DOHH2 (cell line): Measurements from ENCODE around the gene FMNL2.

ENCODE experiments used
- H3F3A ChIP-seq: fragments of 200-600 bp; sonication (generic), shearing (Covaris generic); 2 replicates; pipeline ENCODE4 v1.6.0; 2016; ENCODE audit warnings: antibody characterized with exemption, mild to moderate bottlenecking; ENCODE audit not compliant: control insufficient read depth, insufficient read depth
- H3K27ac ChIP-seq: fragments of 200-600 bp; sonication (generic); 2 replicates; pipeline ENCODE4 v1.5.1; 2014; ENCODE audit warnings: low read depth, mild to moderate bottlenecking, low read length, moderate library complexity
- H3K27me3 ChIP-seq: fragments of 200-600 bp; sonication (generic); 2 replicates; pipeline ENCODE4 v1.6.1; 2014; ENCODE audit warnings: mild to moderate bottlenecking, low read length, mixed read lengths; ENCODE audit not compliant: control insufficient read depth
- H3K36me3 ChIP-seq: fragments of 200-600 bp; sonication (generic); 2 replicates; pipeline ENCODE4 v1.6.1; 2014; ENCODE audit warnings: mild to moderate bottlenecking, low read length, moderate library complexity, mixed read lengths; ENCODE audit not compliant: control insufficient read depth
- H3K4me1 ChIP-seq: fragments of 200-600 bp; sonication (generic); 2 replicates; pipeline ENCODE4 v1.6.1; 2014; ENCODE audit warnings: mild to moderate bottlenecking, low read length, mixed read lengths; ENCODE audit not compliant: control insufficient read depth
- H3K4me2 ChIP-seq: fragments of 200-600 bp; sonication (generic); 2 replicates; pipeline ENCODE4 v1.6.0; 2014; ENCODE audit warnings: mild to moderate bottlenecking, low read length, moderate library complexity
- H3K4me3 ChIP-seq: fragments of 200-600 bp; sonication (generic); 2 replicates; pipeline ENCODE4 v1.5.1; 2014; ENCODE audit warnings: mild to moderate bottlenecking, low read length, mixed read lengths
- H3K79me2 ChIP-seq: fragments of 200-600 bp; sonication (generic); 2 replicates; pipeline ENCODE4 v1.6.1; 2014; ENCODE audit warnings: mild to moderate bottlenecking, low read length, mixed read lengths; ENCODE audit not compliant: control insufficient read depth
- H3K9me2 ChIP-seq: fragments of 200-600 bp; sonication (generic); replicated peaks from 2 replicates; pipeline ENCODE4 v1.6.1; 2014; ENCODE audit warnings: mild to moderate bottlenecking, low read length, mixed read lengths; ENCODE audit not compliant: control insufficient read depth
- H3K9me3 ChIP-seq: fragments of 200-600 bp; sonication (generic); 2 replicates; pipeline ENCODE4 v1.6.1; 2014; ENCODE audit warnings: antibody characterized with exemption, low read length, mixed read lengths; ENCODE audit not compliant: control insufficient read depth, insufficient read depth
- H4K20me1 ChIP-seq: fragments of 200-600 bp; sonication (generic); 2 replicates; pipeline ENCODE4 v1.6.0; 2014; ENCODE audit warnings: low read depth, mild to moderate bottlenecking, antibody characterized with exemption, low read length, moderate library complexity; ENCODE audit not compliant: control insufficient read depth, insufficient read depth
- EZH2phosphoT487 ChIP-seq: fragments of 200-600 bp; sonication (generic); IDR thresholded peaks from 2 replicates; pipeline ENCODE4 v1.6.1; 2017; ENCODE audit warnings: borderline replicate concordance, mild to moderate bottlenecking, antibody characterized with exemption, low read length, moderate library complexity, mixed read lengths
- TF ChIP-seq, protein P1 (sequence below): fragments of 200-600 bp; sonication (generic); IDR thresholded peaks from one replicate; pipeline ENCODE4 v1.5.1; 2014; ENCODE audit warnings: antibody characterized with exemption, mild to moderate bottlenecking, low read depth, low read length; ENCODE audit not compliant: poor library complexity, severe bottlenecking

FMNL2 gene

DNA sequence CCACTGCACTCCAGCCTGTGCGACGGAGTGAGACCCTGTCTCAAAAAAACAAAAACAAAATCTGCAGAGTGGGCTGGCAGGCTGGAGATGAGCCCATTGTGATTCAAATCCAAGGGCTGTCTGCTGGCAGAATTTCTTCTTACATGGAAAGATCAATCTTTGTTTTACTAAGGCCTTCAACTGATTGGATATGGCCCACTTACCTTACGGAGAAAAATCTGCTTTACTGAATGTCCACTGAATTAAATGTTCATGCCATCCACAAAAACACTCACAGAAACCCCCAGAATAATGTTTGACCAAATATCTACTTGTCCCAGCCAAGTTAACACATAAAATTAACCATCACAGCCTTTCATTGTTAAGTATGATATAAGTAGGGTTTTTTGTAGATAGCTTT is 8.3 kb upstream of the FMNL2 start:
- Histone ChIP-seq H3K4me1 (no peaks in the 10 kb centered on the region), H3K9me2 (no peaks in the 10 kb centered on the region), H3K27me3 (peaks cover 7% of the 10 kb centered on the region; the same call in 1 of the 2 replicates), H3F3A (no peaks in the 10 kb centered on the region), H4K20me1 (no peaks in the 10 kb centered on the region), H3K4me3 (no peak overlapping the region), H3K9me3 (no peaks in the 10 kb centered on the region), H3K36me3 (no peaks in the 10 kb centered on the region), H3K27ac (no peak overlapping the region), H3K4me2 (no peak overlapping the region), H3K79me2 (no peaks in the 10 kb centered on the region)
- TF ChIP-seq, protein P1, sequence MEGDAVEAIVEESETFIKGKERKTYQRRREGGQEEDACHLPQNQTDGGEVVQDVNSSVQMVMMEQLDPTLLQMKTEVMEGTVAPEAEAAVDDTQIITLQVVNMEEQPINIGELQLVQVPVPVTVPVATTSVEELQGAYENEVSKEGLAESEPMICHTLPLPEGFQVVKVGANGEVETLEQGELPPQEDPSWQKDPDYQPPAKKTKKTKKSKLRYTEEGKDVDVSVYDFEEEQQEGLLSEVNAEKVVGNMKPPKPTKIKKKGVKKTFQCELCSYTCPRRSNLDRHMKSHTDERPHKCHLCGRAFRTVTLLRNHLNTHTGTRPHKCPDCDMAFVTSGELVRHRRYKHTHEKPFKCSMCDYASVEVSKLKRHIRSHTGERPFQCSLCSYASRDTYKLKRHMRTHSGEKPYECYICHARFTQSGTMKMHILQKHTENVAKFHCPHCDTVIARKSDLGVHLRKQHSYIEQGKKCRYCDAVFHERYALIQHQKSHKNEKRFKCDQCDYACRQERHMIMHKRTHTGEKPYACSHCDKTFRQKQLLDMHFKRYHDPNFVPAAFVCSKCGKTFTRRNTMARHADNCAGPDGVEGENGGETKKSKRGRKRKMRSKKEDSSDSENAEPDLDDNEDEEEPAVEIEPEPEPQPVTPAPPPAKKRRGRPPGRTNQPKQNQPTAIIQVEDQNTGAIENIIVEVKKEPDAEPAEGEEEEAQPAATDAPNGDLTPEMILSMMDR = no peak
- TF ChIP-seq EZH2phosphoT487 = no peak

DNA sequence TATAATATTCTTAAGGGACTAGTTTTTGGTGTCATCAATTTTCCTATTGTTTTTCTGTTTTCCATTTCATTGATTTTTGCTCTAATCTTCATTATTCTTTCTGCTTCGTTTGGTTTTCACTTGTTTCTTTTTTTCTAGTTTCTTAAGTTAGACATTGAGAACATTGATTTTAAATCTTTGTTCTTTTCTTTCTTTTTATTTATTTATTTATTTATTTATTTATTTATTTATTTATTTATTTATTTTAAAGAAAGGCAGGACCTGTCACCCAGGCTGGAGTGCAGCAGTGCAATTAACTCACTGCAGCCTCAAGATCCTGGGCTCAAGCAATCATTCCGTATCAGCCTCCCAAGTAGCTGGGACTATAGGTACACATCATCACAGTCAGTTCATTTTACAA is 7.0 kb upstream of the FMNL2 start:
- Histone ChIP-seq H3K4me3 (no peak overlapping the region), H3K4me1 (no peaks in the 10 kb centered on the region), H3K9me2 (no peaks in the 10 kb centered on the region), H3K4me2 (no peak overlapping the region), H4K20me1 (no peaks in the 10 kb centered on the region), H3K27me3 (peaks cover 7% of the 10 kb centered on the region; the same call in 1 of the 2 replicates), H3K36me3 (no peaks in the 10 kb centered on the region), H3K79me2 (no peaks in the 10 kb centered on the region), H3F3A (no peaks in the 10 kb centered on the region), H3K9me3 (no peaks in the 10 kb centered on the region), H3K27ac (no peak overlapping the region)
- TF ChIP-seq, protein P1 = no peak
- TF ChIP-seq EZH2phosphoT487 = no peak

DNA sequence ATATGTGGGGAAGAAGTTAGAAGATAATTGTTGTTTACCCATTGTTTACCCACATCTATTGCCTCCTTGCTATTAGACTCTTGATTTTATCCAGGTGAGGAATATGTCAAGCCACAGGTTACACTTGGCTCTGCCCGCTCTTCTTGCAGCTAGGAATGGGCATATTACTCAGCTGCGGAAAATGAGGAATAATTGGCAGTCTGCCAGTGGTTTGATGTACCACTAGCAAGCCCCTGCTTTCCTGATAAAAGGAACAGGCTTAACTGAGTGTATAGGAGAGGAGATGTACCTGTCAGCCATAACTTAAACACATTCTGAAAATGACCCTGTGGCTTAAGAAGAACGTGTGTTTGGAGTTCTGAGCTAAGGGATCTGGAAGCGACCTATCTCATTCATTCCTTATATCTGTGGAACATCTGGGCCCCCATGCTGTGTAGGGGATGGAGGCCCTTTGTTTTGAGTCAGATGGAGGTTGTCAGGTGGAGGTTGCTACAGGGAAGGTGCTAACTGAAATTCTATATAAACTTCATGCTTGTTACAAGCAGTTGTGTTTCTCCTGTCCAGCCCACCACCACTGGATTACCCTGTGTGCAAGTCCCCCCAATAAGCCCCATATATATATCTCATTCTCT is 4.6 kb upstream of the FMNL2 start:
- Histone ChIP-seq H3K27ac (no peak overlapping the region), H3F3A (no peaks in the 10 kb centered on the region), H3K4me3 (no peak overlapping the region), H3K4me2 (no peak overlapping the region), H3K27me3 (peaks cover 14% of the 10 kb centered on the region), H3K9me2 (no peaks in the 10 kb centered on the region), H3K79me2 (no peaks in the 10 kb centered on the region), H3K9me3 (no peaks in the 10 kb centered on the region), H3K36me3 (no peaks in the 10 kb centered on the region), H3K4me1 (peaks cover 4% of the 10 kb centered on the region; the same call in 1 of the 2 replicates), H4K20me1 (no peaks in the 10 kb centered on the region)
- no peak for TF ChIP-seq EZH2phosphoT487
- TF ChIP-seq, protein P1 = no peak
